IPS DF 19.7 (cell line): ENCODE results near the gene CNOT9.

Experiments used
- DNase-seq: peaks from one replicate; pipeline ENCODE4 v3.0.0-alpha.2; 2013; ENCODE audit warnings: low read depth, low spot score

The CNOT9 gene

DNA sequence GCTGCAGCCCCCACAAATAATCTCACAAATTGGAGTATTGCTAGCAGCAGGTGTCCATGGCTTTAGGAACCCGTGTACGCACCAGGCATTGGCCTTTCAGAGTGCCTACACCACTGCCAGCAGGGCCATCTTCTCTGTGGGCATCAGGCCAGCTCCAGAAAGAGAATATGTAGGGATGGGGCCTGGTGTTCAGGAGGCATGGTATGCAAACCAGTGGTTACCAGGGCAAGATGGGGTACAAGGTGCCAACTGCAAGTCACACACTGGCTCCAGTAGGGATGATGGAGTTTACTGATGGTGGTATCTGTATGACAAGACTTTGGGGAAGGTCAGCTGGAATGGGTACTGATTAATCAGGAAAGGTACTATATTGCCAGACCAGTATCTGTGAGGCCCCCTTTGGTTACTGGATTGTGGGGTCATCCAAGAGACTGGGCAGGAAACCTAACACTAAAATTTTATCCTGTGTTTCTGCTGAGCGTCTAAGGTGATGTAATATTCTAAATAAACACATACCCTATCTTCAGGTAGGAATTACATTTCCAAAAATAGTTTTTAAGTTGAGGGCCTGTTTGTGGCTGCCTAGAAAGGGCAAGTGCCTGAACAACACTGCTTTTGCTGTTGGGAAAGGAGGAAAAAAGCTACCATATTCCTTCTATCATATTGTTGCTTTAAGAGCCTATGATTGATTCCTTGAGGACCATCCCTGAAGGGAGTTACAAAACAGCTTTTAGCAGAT lies 9.0 kb downstream of the CNOT9 start:
- DNase-seq = no peak

- no peak for DNase-seq
Observed at GRCh38 chr2:218578272-218578877, 9.7 kb downstream of the CNOT9 start.

DNA sequence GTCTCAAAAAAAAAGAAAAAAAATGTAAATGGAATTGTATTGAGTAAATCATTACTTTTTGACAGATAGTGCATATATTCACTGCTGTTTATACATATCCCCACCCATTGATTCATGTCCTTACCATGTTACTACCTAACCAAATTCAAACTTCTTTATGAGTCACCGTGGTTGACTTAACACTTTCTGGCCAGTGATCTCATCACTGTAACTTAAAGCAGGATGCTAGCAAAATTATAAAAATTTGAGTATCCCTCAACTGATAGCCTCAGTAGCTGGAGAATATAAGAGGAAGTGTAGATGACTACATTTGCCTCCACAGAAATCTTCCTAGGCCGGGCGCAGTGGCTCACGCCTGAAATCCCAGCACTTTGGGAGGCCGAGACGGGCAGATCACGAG lies 13.4 kb downstream of the CNOT9 start:
- DNase-seq = no peak

DNA sequence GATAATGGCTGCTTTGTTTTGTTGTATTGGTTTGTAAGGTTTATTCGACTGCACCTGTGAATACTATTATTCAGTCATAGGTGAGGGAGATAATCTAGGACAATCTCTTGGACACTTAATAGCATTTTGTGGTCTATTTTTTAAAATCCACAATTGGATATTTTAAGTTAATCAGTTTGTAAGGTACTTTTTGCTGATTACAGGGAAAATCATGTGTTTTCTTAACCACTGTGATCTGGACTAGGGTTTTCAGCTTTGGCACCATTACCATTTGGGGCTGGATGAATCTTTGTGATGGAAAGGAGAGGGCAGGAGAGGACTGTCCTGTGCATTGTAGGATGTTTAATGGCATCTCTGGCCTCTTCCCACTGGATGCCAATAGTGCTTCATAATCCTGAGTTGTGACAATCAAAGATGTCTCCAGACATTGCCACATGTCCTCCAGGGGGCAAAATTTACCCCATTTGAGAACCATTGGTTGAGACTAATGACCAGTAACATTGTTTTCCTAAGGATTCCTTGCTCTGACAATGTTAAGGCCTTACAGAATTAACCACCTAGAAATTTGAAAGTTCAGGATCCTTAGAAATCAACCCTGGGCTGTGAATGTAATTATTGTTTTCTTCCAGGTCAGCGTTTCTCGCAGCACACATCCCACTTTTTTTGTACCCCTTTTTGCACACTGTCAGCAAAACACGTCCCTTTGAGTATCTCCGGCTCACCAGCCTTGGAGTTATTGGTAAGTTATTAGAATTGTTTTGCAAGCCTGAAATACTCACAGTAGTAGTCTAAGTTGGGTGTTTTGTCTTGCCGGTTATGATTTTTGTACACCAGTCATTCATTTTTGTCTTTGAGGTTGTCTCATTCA lies 15.6 kb downstream of the CNOT9 start:
- DNase-seq = no peak

- DNase-seq = no peak
Observed at GRCh38 chr2:218585541-218585940, 16.9 kb downstream of the CNOT9 start.

GRCh38 chr2:218605432-218605831 lies 36.8 kb downstream of the CNOT9 start:
- DNase-seq = no peak

DNA sequence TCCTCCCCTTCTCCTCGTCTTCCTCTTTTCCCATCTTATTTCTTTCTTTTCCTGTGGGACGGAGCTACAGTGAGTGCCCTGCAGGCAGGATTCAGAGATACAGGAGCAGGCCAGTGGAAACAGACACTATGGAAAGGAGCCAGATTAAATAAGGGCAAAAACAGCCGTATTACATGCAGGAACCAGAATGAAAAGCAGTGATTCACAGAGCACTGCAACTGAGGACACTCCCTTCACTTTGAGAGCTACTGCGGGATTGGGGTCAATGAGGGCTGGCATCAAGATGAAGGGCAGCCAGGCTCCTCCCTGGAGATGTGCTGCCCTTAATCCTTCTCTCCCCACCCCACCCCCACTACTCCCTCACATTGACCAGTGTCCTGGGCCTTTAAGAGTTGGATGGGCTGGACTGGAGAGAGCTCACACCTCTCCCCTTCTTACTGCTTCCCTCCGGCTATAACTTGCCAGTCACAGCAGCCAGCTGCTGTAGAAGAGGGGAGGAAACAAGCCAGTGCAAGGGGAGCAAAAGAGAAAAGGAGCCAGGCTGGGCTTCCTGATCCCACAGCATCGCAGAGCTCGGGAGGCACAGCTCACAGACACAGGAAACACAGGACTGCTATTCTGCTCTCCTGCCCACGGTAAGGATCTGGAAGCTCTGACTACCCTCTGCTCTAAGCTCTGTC lies 38.9 kb downstream of the CNOT9 start, which contains the start of gene PLCD4:
Gene PLCD4 (plus strand): TSS at position 464 of the 680 bp plus-strand sequence. CDS start 7,841 bp downstream, outside the sequence.
- no peak for DNase-seq

DNA sequence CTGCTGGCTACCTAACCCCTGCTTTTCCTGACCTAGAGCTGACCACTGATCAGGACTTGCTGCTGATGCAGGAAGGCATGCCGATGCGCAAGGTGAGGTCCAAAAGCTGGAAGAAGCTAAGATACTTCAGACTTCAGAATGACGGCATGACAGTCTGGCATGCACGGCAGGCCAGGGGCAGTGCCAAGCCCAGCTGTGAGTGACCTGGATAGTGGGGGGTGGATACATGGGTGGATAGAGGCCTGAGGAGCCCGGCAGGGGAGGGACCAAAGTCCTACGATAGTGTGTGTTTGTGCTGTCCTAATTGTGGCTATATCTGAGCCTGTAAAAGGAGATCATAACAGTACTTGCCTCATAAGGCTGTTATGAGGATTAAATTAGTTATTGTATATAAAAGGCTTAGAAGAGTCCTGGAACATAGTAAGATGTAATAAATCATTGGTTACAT lies 47.3 kb downstream of the CNOT9 start:
- no peak for DNase-seq

GRCh38 chr2:218618102-218618860 lies 49.6 kb downstream of the CNOT9 start:
- no peak for DNase-seq

- DNase-seq = no peak
Observed at GRCh38 chr2:218621007-218621406, 52.4 kb downstream of the CNOT9 start.

DNA sequence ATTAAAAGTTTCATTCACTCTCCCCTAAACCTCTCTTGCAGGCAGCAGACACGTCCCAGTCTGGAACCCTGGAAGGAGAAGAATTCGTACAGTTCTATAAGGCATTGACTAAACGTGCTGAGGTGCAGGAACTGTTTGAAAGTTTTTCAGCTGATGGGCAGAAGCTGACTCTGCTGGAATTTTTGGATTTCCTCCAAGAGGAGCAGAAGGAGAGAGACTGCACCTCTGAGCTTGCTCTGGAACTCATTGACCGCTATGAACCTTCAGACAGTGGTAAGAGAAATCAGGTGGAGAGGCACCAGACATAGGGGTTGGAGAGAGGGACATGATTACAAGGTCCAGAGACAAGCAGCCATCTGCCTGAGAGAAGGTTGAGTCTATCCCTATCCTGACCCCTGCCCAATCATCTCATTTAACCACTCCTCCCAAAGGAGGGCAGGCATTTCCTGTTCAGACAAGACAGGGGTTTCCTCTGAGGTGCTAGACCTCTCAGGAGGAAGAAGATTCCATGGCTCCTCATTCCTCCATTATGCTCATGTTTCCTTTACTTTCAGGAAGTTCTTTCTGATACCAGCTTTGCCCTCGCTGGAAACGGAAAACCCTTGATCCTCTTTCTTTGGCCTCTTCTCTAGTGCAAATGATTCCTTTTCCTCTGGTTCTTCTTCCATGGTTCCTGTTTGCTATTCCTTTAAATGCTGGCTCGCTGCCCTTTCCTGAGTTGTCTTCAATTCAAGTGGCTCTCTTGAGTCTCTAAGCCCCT lies 54.1 kb downstream of the CNOT9 start:
- no peak for DNase-seq

DNA sequence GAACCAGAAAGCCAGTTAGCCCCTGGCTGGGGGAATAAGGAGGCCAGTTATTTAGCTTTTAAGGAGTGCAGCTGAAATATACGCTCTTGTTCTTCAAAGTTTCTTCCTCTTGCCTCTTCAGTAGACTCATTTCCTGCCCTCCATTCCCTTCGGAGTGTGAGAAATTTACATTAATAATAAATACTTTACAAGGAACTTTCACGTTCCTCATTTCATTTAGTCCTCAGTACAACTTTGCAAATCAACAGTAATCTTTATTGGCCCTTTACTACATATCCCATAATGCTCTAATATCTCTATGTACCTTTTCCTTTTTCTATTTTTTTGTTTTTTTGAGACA lies 54.7 kb downstream of the CNOT9 start:
- DNase-seq = no peak

- no peak for DNase-seq
Observed at GRCh38 chr2:218626369-218626768, 57.7 kb downstream of the CNOT9 start.

GRCh38 chr2:218627939-218628338 lies 59.3 kb downstream of the CNOT9 start:
- DNase-seq = no peak

DNA sequence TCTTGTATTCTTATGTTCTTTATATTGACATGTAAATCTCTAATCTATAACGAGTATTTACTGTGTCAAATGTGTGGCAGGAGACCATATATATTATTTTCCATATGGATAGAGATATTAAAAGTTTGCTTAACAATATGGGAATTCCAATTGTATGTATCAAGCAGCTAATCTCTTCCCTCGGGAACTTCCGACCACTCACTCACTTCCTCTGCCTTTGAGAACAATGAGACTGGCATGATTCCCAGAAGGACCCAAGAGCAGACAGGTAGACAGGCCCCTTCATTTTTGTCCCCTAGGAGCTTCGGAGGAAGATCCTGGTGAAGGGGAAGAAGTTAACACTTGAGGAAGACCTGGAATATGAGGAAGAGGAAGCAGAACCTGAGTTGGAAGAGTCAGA lies 63.2 kb downstream of the CNOT9 start:
- no peak for DNase-seq

- no peak for DNase-seq
Observed at GRCh38 chr2:218635719-218636118, 67.1 kb downstream of the CNOT9 start.

DNA sequence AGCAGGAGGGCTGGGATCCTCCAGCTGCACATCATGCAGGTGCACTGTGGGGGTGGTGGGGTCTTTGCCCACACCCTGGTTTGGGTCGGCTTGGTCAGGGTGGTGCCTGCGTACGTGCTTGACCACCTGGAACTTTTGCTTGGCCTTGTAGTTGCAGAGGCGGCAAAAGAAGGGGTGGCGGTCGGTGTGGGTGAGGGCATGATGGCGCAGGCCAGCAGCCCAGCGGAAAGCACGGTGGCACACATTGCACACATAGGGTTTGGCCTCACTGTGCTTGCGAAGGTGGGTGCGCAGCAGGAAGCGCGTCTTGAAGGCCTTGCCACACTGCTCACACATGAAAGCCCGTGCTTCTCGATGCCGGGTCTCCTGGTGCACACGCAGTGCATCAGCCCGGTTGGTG lies 69.7 kb downstream of the CNOT9 start:
- DNase-seq = no peak

GRCh38 chr2:218642121-218642656 lies 73.5 kb downstream of the CNOT9 start:
- DNase-seq = no peak

DNA sequence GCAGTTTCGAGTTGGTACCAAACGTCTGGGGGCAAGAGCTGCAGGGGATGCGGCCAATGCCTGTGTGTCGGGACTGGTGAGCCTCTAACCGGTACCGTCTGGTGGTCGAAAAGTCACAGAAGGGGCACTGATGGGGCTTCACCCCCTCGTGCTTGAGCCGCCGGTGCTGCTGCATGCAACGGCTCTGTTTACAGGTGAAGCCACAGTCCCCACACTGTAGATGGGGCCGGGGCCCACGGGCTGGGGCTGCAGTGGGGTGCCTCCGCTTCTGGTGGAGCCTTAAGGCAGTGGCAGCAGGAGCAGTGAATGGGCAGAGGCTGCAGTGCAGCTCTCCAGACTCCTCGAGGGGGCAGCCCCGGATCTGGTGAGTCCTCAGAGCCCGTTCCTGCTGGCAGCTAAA lies 74.1 kb downstream of the CNOT9 start:
- no peak for DNase-seq

GRCh38 chr2:218643751-218644310 lies 75.2 kb downstream of the CNOT9 start:
- DNase-seq = no peak
